Activated T-cell treated with anti-CD3 and anti-CD28 coated beads for 1 hour (primary cell): ENCODE results near the gene SLC39A2.
"Not testable (repeated sequence)": the region's sequence is repeated elsewhere in the genome, so short reads cannot be mapped to it uniquely, and the experiment has no call there.

Experiments used
- DNase-seq: peaks from one replicate; pipeline ENCODE4 v3.0.0-alpha.2; 2020; ENCODE audit warnings: low read depth

Gene SLC39A2

DNA sequence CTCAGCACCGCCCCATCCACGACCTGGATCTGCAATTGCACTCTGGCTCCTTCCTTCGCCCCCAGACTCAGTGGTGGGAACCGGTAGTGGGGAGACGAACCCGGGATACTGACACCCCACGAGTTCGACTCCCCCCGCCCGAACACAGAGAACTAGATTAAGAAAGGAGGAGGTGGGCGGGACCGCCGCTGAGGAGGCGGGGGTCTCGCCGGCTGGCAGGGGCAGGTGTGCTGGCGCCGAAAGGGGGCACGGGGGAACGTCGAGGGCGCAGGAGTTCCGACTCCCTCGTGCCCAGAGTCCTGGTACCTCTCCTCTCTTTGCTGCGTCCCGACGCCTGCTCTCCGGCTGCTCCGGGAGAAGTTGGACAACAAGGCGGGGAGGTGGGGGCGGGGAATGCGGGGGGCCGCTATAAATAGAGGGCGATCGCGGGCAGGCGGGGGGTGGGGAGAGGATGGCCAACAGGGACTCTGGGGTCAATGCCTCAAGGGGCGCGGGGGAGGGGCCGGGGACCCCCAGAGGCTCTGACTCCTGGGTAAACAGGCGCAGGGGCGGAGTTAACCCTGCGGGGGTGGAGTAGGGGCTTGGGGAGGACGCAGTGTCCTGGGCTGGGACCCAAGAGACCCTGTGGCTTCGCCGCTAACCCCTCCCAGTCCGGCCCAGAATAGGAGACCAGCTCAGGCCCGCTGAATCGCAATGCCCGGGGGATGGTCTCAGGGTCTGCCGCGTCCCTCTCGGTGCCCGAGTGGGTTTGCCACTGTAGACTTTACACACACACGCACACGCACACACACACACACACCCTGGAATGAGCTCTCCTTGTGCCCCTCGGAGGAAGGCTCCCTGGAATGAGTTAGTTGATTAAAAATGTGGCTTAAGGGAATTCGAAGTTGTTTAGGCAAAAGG, 26.5 kb downstream of the SLC39A2 start:
- no peak for DNase-seq

- no peak for DNase-seq
Observed at GRCh38 chr14:21026274-21026987, 27.3 kb downstream of the SLC39A2 start.

DNA sequence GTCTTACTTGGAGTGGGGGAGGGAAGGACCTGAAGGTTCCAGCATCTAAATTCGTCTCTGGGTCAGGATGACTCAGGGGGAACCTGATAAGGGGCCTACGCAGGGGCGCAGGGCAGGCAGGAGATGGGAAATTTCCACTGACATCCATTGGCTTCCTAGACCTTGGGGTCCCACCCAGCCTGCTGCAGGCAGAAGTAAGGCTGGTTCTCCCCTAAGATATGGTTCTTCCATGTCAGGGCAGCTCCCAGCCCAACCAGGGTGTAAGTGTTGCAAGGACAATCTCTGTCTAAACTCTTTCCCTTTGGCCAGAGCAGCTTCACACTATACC, 27.9 kb downstream of the SLC39A2 start:
- DNase-seq: no peak

DNA sequence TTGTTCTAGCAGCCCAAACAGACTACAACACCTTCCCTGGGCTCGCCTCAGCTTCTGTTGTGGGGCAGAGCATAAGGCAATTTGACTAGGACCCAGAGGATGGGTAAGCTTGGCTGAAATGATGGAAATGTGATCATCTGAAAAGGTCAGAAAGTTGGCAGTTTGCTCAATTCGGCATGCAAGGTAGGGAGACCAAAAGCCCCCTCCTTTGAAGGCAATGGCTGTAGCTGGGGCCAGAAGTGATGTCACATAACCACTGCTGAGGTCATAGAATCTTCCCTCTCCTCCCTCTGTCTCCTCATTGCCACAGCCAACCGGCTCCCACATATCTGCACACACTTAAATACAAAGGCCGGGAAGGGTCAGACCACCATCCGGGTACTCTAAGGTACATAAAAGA, 30.8 kb downstream of the SLC39A2 start, which contains the start of gene TPPP2:
TPPP2 (plus strand) TSS at position 301 of the 400 bp plus-strand sequence. CDS start 365 bp downstream, outside the sequence.
- no peak for DNase-seq

GRCh38 chr14:21030531-21030930, 31.4 kb downstream of the SLC39A2 start:
- no peak for DNase-seq

DNA sequence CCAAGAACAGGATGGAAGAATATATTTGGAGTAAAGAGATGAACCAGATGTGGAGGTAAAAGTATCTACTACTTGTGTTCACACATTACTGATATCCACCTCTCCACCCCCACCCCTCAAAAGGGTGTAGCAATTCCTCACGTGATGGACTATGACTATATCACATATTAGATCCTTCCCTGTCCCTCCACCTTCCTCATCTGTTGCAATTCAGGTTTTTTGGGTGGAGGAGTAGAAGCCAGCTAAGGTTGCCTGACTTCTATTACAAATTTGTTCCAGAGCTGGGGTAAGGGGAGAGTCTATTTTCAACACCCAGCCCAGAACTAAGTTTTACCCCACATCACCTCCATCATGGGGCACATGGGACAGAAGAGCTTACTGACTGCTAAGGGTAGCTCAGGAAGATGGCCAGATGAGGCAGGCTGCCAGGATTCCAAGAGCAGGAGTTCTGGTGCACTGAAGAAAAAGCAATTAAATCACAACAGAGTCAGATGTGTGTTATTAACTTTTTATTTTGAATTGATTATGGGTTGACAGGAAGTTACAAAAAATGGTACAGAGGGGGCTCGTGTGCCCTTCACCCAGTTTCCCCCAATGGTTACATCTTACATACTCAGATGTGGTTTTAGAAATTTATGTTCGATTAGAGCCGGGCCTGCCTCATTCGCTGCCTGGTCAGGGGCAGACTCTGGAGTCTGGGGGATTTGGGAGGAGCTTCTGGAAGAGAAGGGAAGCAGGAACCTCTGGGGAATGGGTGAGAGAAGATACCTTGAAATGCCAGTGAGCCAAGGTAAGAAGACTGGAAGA, 33.4 kb downstream of the SLC39A2 start:
- DNase-seq: no peak

GRCh38 chr14:21033133-21033698, 34.1 kb downstream of the SLC39A2 start:
- no peak for DNase-seq

- DNase-seq: no peak
Observed at GRCh38 chr14:21034707-21035106, 35.6 kb downstream of the SLC39A2 start, which contains the start of gene RNASE13. Gene RNASE13 (minus strand): TSS chr14:21034807. CDS start chr14:21034288, 519 bp downstream.

- no peak for DNase-seq
Observed at GRCh38 chr14:21036751-21037150, 37.7 kb downstream of the SLC39A2 start.

DNA sequence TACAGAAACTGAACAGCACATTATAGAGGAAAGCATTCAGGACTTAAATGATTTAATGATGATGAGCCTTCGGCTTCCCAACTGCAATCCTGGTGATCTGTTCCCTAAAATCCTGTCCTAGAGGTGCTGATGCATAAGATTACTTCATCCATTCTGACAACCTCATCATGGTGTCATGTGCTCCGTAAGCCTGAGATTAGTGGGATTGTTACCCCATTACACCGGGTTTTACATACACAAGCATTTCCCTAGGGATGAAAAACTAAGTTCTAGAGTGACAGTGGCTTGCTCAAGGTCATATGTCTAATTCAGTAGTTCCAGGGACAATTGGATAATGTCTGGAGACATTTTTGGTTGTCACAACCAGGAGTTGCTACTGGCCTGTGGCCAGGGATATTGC, 38.1 kb downstream of the SLC39A2 start:
- no peak for DNase-seq

GRCh38 chr14:21038441-21039422, 39.6 kb downstream of the SLC39A2 start:
- DNase-seq: no peak

DNA sequence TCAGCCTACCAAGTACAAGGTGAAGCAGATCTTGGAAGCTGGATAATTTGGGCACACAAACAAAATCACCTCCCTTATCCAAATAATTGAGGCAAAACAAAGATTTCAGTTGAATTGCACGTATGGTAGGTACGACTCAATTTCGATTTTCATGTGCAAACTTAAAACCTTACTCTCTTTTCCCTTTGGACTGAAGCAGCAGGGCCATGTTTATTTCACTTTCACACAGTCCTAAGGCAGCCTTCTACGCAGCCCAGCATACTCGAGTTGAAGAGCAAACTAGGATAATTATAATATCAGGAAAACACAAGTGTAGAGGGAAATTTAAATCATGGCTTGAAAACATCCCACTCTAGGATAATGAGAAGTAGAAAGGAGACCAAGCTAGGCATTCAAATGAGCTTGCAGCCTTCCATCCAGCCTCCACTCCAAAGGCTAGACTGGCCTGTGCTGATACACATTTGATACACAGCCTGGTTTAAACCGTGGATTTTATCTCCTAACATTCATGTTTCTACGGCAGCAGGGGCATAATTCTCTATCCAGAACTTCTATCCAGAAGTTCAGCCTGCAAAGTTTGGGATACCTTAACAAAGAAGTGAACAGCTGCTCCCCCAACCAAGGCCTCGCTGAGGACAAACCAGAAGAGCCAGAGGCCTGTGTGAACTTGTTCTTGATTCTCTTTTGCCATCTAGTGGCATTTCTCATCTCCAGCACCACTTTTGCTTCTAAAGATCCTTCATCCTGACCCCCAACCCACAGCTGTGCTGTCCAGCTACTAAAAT, 40.7 kb downstream of the SLC39A2 start:
- no peak for DNase-seq

DNA sequence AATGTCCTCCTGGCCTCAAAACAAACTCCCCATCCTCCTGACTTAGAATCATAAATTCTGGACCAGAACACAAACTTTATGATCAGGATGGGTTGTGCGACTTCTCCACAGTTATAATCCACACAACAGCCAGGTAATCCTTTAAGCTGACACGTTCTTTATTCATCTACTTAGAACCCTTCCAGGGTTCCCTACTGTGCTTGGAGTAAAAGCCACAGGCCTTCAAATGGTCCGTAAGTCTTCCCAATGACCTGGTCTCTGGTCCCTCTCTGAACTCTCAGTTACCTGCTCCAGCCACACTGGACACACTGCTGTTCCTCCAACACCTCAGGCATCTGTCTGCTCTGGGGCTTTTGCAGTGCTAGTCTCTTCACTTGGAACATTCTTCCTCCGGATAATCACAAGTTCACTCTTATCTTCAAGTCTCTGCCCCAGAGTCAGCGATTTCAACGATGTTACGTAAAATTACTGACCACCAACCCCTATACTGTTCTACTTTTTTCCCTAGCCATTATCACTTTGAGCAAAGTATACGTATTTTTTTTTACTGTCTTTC, 41.4 kb downstream of the SLC39A2 start:
- DNase-seq: no peak

GRCh38 chr14:21040941-21041340, 41.8 kb downstream of the SLC39A2 start:
- not testable (repeated sequence) for DNase-seq

- DNase-seq: no peak
Observed at GRCh38 chr14:21041676-21042433, 42.8 kb downstream of the SLC39A2 start, which contains the start of gene RNASE7. Gene RNASE7 (plus strand): TSS chr14:21042362. CDS start chr14:21042993, 631 bp downstream.

DNA sequence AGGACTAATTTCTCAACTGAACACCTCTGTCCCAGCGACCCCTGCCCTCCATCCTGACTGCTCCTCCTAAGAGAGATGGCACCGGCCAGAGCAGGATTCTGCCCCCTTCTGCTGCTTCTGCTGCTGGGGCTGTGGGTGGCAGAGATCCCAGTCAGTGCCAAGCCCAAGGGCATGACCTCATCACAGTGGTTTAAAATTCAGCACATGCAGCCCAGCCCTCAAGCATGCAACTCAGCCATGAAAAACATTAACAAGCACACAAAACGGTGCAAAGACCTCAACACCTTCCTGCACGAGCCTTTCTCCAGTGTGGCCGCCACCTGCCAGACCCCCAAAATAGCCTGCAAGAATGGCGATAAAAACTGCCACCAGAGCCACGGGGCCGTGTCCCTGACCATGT, 43.8 kb downstream of the SLC39A2 start:
- no peak for DNase-seq

DNA sequence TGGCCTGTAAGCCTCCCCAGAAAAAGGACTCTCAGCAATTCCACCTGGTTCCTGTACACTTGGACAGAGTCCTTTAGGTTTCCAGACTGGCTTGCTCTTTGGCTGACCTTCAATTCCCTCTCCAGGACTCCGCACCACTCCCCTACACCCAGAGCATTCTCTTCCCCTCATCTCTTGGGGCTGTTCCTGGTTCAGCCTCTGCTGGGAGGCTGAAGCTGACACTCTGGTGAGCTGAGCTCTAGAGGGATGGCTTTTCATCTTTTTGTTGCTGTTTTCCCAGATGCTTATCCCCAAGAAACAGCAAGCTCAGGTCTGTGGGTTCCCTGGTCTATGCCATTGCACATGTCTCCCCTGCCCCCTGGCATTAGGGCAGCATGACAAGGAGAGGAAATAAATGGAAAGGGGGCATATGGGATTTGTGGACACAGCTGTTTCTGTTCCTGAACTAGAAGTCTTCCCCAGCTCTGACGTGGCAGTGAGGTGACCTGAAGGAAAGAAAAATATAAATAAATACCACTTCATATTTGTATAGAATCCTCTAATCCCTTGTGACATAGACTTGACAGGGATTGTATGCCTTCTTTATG, 44.4 kb downstream of the SLC39A2 start:
- no peak for DNase-seq

DNA sequence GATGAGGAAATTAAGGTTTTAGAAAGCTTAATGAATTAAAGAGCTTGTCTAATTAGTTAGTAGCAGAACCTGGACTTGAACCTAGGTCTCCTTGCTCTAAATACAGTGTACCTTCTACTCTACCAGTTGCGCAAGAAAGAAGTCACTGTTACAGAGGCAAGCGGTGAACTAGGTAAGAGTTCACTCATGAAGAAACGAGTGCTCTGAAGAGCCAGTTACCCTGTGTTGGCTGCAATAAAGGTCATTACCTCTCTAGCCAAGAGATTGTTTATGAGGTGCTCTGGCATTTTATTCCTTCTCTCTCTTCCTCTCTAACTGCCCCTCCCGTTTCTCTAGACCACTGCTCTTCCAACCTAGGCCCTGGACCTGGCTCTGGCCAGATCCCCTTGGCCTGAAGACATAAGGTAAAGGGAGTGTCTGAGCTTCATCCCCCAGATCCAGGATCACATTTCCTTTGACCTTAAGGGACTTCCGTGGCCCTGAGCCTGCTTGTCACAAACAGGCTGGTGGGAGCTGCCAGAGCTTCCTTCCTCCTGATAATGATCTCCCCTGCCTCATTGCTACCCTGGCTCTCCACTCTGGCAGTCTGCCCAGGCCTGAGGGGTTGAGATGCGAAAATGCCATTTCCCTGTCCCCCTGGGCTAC, 45.0 kb downstream of the SLC39A2 start:
- no peak for DNase-seq
